ENCODE results near the gene RABGAP1L. TPM values are rescaled to one million over a fixed set of nuclear protein-coding genes. Genes with fewer than 3 reads are reported as not detected.

RABGAP1L gene
- total and polyA plus RNA-seq, 2 of the 8 experiments (the other 6 are each of a cell fraction or from before 2014, with no cell fraction given): 33.3 to 156 TPM

DNA sequence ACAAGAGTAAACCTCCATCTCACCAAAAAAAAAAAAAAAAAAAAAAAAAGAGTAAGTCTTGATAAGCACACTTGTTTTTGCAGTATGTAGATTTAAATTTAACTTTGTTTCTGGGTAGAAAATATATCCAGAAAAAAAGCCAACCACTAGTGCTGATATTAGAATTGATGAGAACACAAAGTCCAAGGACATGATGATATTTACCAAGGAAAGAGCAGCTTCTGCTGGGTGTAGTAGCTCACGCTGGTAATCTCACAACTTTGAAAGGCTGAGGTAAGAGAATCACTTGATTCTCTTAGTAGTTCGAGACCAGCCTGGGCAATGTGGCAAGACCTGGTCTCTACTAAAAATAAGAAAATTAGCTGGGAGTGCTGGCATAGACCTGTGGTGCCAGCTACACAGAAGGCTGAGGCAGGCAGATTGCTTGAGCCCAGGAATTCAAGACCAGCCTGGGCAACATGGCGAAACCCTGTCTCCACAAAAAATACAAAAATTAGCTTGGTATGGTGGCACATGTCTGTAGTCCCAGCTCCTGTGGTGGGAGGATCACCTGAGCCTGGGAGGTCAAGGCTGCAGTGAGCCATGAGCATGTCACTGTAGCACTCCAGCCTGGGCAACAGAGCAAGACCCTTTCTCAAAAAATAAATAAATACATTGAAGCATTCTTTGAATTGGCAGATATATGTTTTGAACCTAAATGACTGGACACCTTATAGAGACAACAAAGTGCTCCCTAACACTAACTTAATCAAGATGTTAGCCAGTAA lies 776.8 kb downstream of the RABGAP1L start:
- Histone ChIP-seq H4K91ac (replicated peaks; ENCODE audit: insufficient read length, low read length) (no peak overlapping the region), H2BK20ac (ENCODE audit: low read length) (no peak overlapping the region), H2BK12ac (ENCODE audit: low read depth, low read length) (no peak overlapping the region), H3K27me3 (replicated peaks in 1 of 4; ENCODE audit: control insufficient read depth in 3 of 4, extremely low read depth in 1 of 4, insufficient read depth in 3 of 4, low read length in 3 of 4) (no peaks in the 10 kb centered on the region), H2AFZ (ENCODE audit: low read length) (no peak overlapping the region), H2AK5ac (ENCODE audit: low read depth, low read length) (no peak overlapping the region), H3K18ac (ENCODE audit: extremely low read depth, low read length) (no peak overlapping the region), H4K8ac (ENCODE audit: extremely low read depth, insufficient read depth, low read length) (no peak overlapping the region), H3K23me2 (ENCODE audit: low read depth, low read length) (no peaks in the 10 kb centered on the region), H3K27ac (ENCODE audit: low read depth, low read length) (no peak overlapping the region), H3K23ac (ENCODE audit: insufficient read length) (no peak overlapping the region), H3K79me1 (ENCODE audit: low read depth, low read length) (peaks cover 4% of the 10 kb centered on the region), H3K36me3 (ENCODE audit: control insufficient read depth in 2 of 4, insufficient read depth in 4 of 4, low read length in 3 of 4) (peaks cover 0 to 52% (median 6%) of the 10 kb centered on the region in 4 experiments; a peak in 4 of 8 replicates), H3K9ac (replicated peaks in 1 of 4; ENCODE audit: extremely low read depth in 1 of 4, low read depth in 3 of 4, low read length in 3 of 4) (no peak overlapping the region), H2BK120ac (replicated peaks; ENCODE audit: low read depth, low read length) (no peak overlapping the region), H3K14ac (ENCODE audit: insufficient read length) (no peak overlapping the region), H3K4me3 (ENCODE audit: extremely low read depth in 1 of 4, insufficient read depth in 2 of 4, low read depth in 3 of 4, low read length in 4 of 4) (no peak overlapping the region), H2BK5ac (ENCODE audit: low read depth, low read length) (no peak overlapping the region), H3K4me1 (replicated peaks in 1 of 4; ENCODE audit: control insufficient read depth in 3 of 4, insufficient read depth in 4 of 4, low read length in 3 of 4) (peaks cover 0 to 4% (median 0%) of the 10 kb centered on the region in 4 experiments; a peak in 2 of 7 replicates), H3K9me3 (ENCODE audit: insufficient read depth in 2 of 2, low read depth in 1 of 2, low read length in 1 of 2) (no peaks in the 10 kb centered on the region), H3K4ac (replicated peaks; ENCODE audit: insufficient read length, low read depth, low read length) (no peak overlapping the region), H3K56ac (replicated peaks; ENCODE audit: insufficient read length, low read depth, low read length) (no peak overlapping the region), H3K4me2 (ENCODE audit: insufficient read depth in 1 of 2, low read depth in 2 of 2, low read length in 2 of 2) (no peak overlapping the region), H2BK15ac (ENCODE audit: low read length) (no peak overlapping the region), H3K79me2 (ENCODE audit: control insufficient read depth in 1 of 2, insufficient read depth in 2 of 2, low read length in 2 of 2) (peaks cover 0 to 90% of the 10 kb centered on the region in 2 experiments; a peak in 3 of 4 replicates), H4K20me1 (replicated peaks in 1 of 2; ENCODE audit: control insufficient read depth in 1 of 2, insufficient read depth in 2 of 2, low read length in 2 of 2) (peaks cover 11 to 15% of the 10 kb centered on the region in 2 experiments), H4K5ac (ENCODE audit: insufficient read length, low read depth, low read length) (no peak overlapping the region)
- FAIRE-seq (no peak), DNase-seq (ENCODE audit: low read depth in 1 of 2, low spot score in 2 of 2) (no peak)
- ChIA-PET POLR2A (ENCODE audit: partially characterized antibody) (interaction anchor here (0.8 to 1.7 kb wide), 6 partner anchors 9 to 65 kb away, joined by 3 to 9 read pairs (median 3); no protein-coding TSS in a partner anchor), CTCF (ENCODE audit: partially characterized antibody) (interaction anchor here (0.7 to 1.6 kb wide), 5 partner anchors 14 to 210 kb away, joined by 3 to 7 read pairs (median 3); no protein-coding TSS in a partner anchor)
- WGBS, 2 experiments (ENCODE audit: extremely low coverage in 1 of 2, insufficient coverage in 1 of 2, insufficient read length in 1 of 2, insufficient replicate concordance in 2 of 2, low coverage in 1 of 2, low lambda C conversion rate in 2 of 2, missing lambda C conversion rate in 1 of 2): 91% methylated on average over 3 of the region's 3 CpGs; no CpG with 5 or more reads in 1 of the 2 experiments
- TF ChIP-seq EGR1 (IDR thresholded peaks at IDR 0.05; ENCODE audit: borderline replicate concordance, low read depth, low read length): no peak
- TF ChIP-seq, protein P1, sequence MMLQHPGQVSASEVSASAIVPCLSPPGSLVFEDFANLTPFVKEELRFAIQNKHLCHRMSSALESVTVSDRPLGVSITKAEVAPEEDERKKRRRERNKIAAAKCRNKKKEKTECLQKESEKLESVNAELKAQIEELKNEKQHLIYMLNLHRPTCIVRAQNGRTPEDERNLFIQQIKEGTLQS (IDR thresholded peaks at IDR 0.05; ENCODE audit: insufficient read depth, low read depth, low read length): no peak
- no peak for TF ChIP-seq CTBP2 (IDR thresholded peaks at IDR 0.05; ENCODE audit: borderline replicate concordance, insufficient read depth, insufficient read length, low read length)
- TF ChIP-seq ZNF274 (IDR thresholded peaks at IDR 0.05; ENCODE audit: borderline replicate concordance, extremely low read depth, low read length): no peak
- no peak for TF ChIP-seq TAF1 (IDR thresholded peaks at IDR 0.05; ENCODE audit: low read depth, low read length)
- no peak for TF ChIP-seq ASH2L (IDR thresholded peaks at IDR 0.05; ENCODE audit: low read length)
- no peak for TF ChIP-seq SIN3A (conservative IDR thresholded peaks at IDR 0.05 in 1 of 2, IDR thresholded peaks at IDR 0.05 in 1 of 2; ENCODE audit: low read depth in 1 of 2, low read length in 2 of 2)
- no peak for TF ChIP-seq BACH1 (IDR thresholded peaks at IDR 0.05; ENCODE audit: low read length)
- TF ChIP-seq RBBP5 (IDR thresholded peaks at IDR 0.05; ENCODE audit: borderline replicate concordance, low read depth, low read length): no peak

Data from H1 (cell line).